Measurements from ENCODE around the gene VDR. TPM values are rescaled to one million over a fixed set of nuclear protein-coding genes. Genes with fewer than 3 reads are reported as not detected.

VDR gene
- total RNA-seq, 1 donor from 2014 or later: 0.54 TPM

DNA sequence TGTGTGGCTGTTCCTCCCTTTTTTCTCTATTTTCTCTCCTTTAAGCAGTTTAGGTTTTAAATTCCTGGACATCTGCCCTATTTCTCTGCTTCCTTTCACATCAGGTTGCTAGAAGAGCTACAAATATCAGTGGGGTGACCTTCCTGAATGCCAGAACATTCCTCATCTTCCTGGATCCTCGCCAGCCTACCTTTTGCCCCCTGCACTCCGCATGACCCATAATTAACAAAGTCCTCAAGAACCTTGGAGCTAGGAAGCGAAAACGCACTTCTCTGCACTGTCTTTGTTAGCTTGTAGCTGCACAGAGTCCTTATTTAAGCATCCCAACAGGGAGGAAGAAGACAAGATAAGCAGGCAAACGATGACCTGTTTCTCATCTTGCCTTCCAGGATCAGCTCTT is 30.5 kb downstream of the VDR start:
- Mint-ChIP-seq H3K27me3 (ENCODE audit: low read depth) (no peaks in the 10 kb centered on the region), H3K9me3 (no peaks in the 10 kb centered on the region), H3K27ac (no peak overlapping the region), H3K4me3 (no peak overlapping the region), H3K36me3 (no peaks in the 10 kb centered on the region), H3K4me1 (peaks cover 2% of the 10 kb centered on the region)
- TF ChIP-seq, protein P1, sequence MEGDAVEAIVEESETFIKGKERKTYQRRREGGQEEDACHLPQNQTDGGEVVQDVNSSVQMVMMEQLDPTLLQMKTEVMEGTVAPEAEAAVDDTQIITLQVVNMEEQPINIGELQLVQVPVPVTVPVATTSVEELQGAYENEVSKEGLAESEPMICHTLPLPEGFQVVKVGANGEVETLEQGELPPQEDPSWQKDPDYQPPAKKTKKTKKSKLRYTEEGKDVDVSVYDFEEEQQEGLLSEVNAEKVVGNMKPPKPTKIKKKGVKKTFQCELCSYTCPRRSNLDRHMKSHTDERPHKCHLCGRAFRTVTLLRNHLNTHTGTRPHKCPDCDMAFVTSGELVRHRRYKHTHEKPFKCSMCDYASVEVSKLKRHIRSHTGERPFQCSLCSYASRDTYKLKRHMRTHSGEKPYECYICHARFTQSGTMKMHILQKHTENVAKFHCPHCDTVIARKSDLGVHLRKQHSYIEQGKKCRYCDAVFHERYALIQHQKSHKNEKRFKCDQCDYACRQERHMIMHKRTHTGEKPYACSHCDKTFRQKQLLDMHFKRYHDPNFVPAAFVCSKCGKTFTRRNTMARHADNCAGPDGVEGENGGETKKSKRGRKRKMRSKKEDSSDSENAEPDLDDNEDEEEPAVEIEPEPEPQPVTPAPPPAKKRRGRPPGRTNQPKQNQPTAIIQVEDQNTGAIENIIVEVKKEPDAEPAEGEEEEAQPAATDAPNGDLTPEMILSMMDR (IDR thresholded peaks at IDR 0.05; ENCODE audit: unreplicated experiment): no peak
- DNase-seq (ENCODE audit: low spot score in 2 of 2, unreplicated experiment in 2 of 2): no peak

DNA sequence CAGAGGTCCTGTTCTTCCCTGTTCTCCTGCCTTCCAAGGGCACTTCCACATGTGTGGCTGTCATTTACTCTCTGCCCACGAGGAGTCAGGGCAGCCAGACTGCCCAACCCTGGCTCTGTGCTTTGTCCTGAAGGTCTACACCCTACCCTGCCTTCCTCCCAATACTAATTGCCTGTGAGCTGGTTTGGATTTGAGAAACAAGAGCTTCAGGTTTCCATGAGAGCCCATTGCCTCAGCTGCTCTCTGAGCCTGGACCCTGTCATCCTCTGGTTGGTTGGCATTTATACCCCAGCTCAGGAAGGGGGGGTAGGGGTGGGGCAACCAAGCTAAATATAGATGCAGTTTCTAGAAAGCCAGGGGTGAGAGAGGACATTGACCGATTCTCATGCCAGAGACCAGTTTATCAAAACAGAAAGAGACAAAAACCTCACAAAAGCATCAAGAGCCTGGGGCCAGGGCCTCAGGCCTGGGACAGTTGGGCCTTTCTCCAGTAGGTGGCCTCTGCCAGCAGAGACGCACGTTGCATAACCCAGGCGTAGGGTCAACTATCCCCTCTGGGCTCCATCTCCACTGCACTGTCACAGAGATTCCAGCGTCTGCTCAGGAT is 34.5 kb downstream of the VDR start:
- H3K36me3 Mint-ChIP-seq: no peaks in the 10 kb centered on the region
- TF ChIP-seq, protein P1 (IDR thresholded peaks at IDR 0.05; ENCODE audit: unreplicated experiment): no peak
- no peak overlapping the region for H3K27ac Mint-ChIP-seq
- no peak overlapping the region for H3K4me3 Mint-ChIP-seq
- no peaks in the 10 kb centered on the region for H3K9me3 Mint-ChIP-seq
- no peak for DNase-seq (ENCODE audit: low spot score in 2 of 2, unreplicated experiment in 2 of 2)
- no peaks in the 10 kb centered on the region for H3K27me3 Mint-ChIP-seq (ENCODE audit: low read depth)
- H3K4me1 Mint-ChIP-seq: peaks cover 2% of the 10 kb centered on the region

DNA sequence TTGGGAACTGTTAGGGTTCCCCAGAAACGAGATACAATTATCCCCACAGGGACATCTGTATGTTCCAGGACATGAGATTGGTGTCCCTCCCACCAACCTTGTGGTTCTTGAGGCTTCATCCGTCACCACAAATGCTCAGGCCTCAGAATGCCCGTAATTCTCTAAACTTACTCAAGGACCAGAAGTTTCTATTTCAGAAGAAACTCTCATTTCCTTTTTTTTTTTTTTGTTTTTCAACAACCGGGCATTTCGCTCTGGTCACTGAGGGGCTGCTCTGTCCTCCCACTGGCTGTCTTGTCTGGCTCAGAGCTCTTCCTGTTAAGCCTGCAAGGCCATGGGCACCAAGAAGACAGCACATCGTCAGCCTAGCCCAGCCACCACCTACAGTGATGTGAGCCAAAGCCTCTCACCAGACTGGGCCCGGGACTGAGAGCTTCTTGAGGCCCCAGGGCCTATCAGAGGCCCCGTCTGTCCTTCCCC is 36.2 kb downstream of the VDR start:
- no peaks in the 10 kb centered on the region for H3K4me1 Mint-ChIP-seq
- no peak overlapping the region for H3K4me3 Mint-ChIP-seq
- no peaks in the 10 kb centered on the region for H3K9me3 Mint-ChIP-seq

DNA sequence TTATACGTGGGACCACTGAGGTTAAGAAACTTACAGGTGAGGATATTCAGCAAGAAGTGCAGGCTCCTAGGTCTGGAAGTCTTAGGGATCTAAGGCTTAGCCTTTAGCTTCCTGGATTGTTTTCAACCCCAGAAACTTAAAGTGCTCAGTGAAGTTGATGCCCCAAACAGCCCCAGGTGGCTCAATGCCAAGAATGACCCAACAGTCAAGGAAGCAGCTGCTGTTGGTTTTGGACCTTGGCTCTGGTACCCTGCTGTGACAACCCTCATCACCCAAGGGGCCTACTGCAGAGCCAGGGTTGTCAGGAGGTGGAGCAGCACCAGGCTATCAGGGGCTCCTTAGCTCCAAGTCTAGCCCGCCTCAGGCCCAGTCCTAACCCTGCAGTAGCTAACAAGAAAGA is 36.8 kb downstream of the VDR start:
- Mint-ChIP-seq H3K4me1 (no peaks in the 10 kb centered on the region), H3K27me3 (ENCODE audit: low read depth) (no peaks in the 10 kb centered on the region), H3K36me3 (no peaks in the 10 kb centered on the region), H3K9me3 (no peaks in the 10 kb centered on the region), H3K27ac (no peak overlapping the region), H3K4me3 (no peak overlapping the region)
- DNase-seq (ENCODE audit: low spot score in 2 of 2, unreplicated experiment in 2 of 2): no peak
- TF ChIP-seq, protein P1 (IDR thresholded peaks at IDR 0.05; ENCODE audit: unreplicated experiment): no peak

More for the DNA sequence above, 36.2 kb downstream of the VDR start:
- Mint-ChIP-seq H3K27me3 (ENCODE audit: low read depth) (no peaks in the 10 kb centered on the region), H3K27ac (no peak overlapping the region), H3K36me3 (no peaks in the 10 kb centered on the region)
- TF ChIP-seq, protein P1 (IDR thresholded peaks at IDR 0.05; ENCODE audit: unreplicated experiment): no peak
- no peak for DNase-seq (ENCODE audit: low spot score in 2 of 2, unreplicated experiment in 2 of 2)

DNA sequence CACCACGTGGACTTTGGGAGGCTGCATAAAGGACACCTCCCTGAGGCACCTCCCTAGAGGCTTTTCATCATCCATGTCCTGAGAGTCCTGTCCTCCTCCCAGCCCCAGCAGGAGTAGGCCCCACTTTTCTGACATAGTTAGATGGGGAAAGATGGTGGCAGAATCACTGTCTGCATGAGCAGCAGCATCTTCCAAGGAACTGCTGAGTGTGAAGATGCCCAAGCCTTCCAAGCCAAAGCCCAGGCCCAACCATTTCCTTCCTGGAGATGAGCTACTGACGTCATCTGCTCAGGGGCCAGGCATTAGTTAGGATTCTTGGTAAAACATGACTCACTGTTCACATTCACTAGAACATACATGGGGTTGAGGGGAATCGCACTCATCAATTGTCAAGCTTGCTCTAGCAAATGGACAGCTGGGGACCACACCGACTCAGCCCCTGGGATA is 37.3 kb downstream of the VDR start:
- H3K4me1 Mint-ChIP-seq: no peaks in the 10 kb centered on the region
- no peaks in the 10 kb centered on the region for H3K27me3 Mint-ChIP-seq (ENCODE audit: low read depth)
- DNase-seq (ENCODE audit: low spot score in 2 of 2, unreplicated experiment in 2 of 2): no peak
- no peaks in the 10 kb centered on the region for H3K36me3 Mint-ChIP-seq
- H3K9me3 Mint-ChIP-seq: no peaks in the 10 kb centered on the region
- TF ChIP-seq, protein P1 (IDR thresholded peaks at IDR 0.05; ENCODE audit: unreplicated experiment): no peak
- H3K4me3 Mint-ChIP-seq: no peak overlapping the region
- H3K27ac Mint-ChIP-seq: no peak overlapping the region
